ENCODE measurements around the gene TESK2.

The TESK2 gene

DNA sequence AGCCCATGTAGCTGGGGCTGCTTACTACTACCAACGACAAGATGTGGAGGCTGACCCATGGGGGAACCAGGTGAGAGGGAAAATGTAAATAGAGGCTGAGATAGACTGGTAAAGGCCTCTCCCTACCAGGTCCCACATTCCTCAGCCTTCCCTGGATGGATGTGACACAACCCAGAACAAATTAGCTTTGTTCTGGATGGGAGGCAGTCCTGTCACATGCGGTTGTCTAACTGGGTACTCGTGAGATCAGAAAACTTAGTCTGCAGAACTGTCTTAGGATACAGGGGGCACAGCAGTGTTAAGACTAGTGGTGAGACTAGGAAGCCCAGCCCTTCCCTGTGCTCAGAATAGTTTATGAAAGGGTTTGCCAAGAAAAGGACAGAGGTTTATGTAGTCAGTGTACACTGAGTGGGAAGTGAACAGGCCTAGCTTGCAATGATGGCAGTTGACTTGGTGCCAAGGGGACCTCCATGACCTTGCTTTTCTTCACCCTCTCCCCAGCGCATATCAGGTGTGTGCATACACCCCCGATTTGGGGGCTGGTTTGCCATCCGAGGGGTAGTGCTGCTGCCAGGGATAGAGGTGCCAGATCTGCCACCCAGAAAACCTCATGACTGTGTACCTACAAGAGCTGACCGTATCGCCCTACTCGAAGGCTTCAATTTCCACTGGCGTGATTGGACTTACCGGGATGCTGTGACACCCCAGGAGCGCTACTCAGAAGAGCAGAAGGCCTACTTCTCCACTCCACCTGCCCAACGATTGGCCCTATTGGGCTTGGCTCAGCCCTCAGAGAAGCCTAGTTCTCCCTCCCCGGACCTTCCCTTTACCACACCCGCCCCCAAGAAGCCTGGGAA, 17.6 kb upstream of the TESK2 start:
- Histone ChIP-seq H3K27me3 (ENCODE audit: control insufficient read depth, insufficient read depth, low read length) (no peaks in the 10 kb centered on the region), H3K4me3 (ENCODE audit: low read length) (no peak overlapping the region), H3K4me1 (ENCODE audit: control insufficient read depth, insufficient read depth, low read length) (peaks cover 3% of the 10 kb centered on the region), H3K4me2 (ENCODE audit: low read length) (no peak overlapping the region), H3K9me3 (replicated peaks; ENCODE audit: low read length) (no peaks in the 10 kb centered on the region), H3K9ac (ENCODE audit: low read depth, low read length) (no peak overlapping the region), H3K36me3 (ENCODE audit: insufficient read depth, low read length) (peaks cover 49% of the 10 kb centered on the region)

DNA sequence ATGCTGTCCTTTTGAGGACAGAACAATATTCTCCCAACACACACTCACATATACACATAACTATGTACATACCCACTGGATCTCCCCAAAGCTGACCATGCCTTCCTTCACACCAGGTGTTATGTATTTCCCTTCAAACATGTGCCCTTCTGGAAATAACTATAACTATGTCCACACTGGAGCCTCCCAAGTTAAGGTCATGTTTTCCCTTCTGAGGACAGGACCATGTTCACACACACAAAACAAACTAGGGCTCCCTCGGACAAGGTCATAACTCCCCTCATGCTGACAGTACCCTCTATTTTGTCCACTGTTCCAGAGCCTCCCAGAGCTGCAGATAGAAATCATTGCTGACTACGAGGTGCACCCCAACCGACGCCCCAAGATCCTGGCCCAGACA, 16.9 kb upstream of the TESK2 start:
- Histone ChIP-seq H3K9me3 (replicated peaks; ENCODE audit: low read length) (no peaks in the 10 kb centered on the region), H3K27me3 (ENCODE audit: control insufficient read depth, insufficient read depth, low read length) (no peaks in the 10 kb centered on the region), H3K4me2 (ENCODE audit: low read length) (no peak overlapping the region), H3K9ac (ENCODE audit: low read depth, low read length) (no peak overlapping the region), H3K36me3 (ENCODE audit: insufficient read depth, low read length) (peaks cover 42% of the 10 kb centered on the region), H3K4me3 (ENCODE audit: low read length) (no peak overlapping the region), H3K4me1 (ENCODE audit: control insufficient read depth, insufficient read depth, low read length) (no peaks in the 10 kb centered on the region)

DNA sequence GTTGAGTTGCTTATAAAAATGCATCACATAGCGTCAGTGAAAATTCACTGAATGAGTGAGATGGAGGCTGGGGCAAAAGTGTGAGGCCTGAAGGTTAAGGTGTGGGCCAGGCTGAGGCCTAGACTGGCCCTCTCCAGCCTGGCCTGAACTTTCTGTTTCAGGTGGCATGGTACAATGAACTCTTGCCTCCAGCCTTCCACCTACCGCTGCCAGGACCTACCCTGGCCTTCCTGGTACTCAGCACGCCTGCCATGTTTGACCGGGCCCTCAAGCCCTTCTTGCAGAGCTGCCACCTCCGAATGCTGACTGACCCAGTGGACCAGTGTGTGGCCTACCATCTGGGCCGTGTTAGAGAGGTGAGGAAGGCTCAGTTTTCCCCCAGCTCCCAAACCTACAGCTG, 16.2 kb upstream of the TESK2 start:
- no peak overlapping the region for H3K4me3 ChIP-seq (ENCODE audit: low read length)
- no peak overlapping the region for H3K9ac ChIP-seq (ENCODE audit: low read depth, low read length)
- H3K4me2 ChIP-seq (ENCODE audit: low read length), result no peak overlapping the region
- no peaks in the 10 kb centered on the region for H3K9me3 ChIP-seq (replicated peaks; ENCODE audit: low read length)
- peaks cover 36% of the 10 kb centered on the region for H3K36me3 ChIP-seq (ENCODE audit: insufficient read depth, low read length)
- H3K27me3 ChIP-seq (ENCODE audit: control insufficient read depth, insufficient read depth, low read length), result no peaks in the 10 kb centered on the region
- no peaks in the 10 kb centered on the region for H3K4me1 ChIP-seq (ENCODE audit: control insufficient read depth, insufficient read depth, low read length)

DNA sequence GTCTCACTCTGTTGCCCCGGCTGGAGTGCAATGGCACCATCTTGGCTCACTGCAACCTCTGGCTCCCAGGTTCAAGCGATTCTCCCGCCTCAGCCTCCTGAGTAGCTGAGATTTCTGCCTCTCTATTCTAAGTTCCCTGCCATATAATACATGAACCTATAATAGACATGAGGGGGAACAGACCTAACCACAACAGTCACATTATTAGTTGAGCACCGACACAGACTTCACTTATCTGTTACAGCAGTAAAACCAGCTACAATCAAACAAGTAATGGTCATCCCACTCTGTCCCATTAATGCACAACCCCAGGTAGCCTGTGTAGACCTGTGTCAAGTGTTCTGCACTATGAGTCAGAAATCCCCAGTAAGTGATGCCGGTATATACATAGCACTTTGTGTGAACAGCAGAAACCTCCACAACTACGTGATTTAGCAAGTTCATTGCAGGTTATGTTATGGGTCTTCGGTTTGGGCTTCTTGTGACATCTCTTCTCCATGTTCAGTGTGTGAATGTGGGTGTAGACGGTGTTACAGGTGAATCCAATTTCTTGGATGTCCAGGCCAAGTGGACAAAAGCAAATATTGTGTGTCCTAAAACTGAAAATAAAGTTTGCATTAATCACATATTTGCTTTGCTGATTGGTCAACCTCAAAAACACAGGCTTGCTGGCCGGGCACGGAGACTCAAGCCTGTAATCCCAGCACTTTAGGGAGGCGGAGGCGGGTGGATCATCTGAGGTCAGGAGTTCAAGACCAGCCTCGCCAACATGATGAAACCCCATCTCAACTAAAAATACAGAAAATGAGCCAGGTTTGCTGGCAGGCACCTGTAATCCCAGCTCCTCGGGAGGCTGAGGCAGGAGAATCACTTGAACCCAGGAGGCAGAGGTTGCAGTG, 12.7 kb upstream of the TESK2 start:
- Histone ChIP-seq H3K4me2 (ENCODE audit: low read length) (no peak overlapping the region), H3K36me3 (ENCODE audit: insufficient read depth, low read length) (peaks cover 7% of the 10 kb centered on the region), H3K9me3 (replicated peaks; ENCODE audit: low read length) (no peaks in the 10 kb centered on the region), H3K27me3 (ENCODE audit: control insufficient read depth, insufficient read depth, low read length) (no peaks in the 10 kb centered on the region), H3K9ac (ENCODE audit: low read depth, low read length) (no peak overlapping the region), H3K4me3 (ENCODE audit: low read length) (no peak overlapping the region), H3K4me1 (ENCODE audit: control insufficient read depth, insufficient read depth, low read length) (peaks cover 11% of the 10 kb centered on the region)

DNA sequence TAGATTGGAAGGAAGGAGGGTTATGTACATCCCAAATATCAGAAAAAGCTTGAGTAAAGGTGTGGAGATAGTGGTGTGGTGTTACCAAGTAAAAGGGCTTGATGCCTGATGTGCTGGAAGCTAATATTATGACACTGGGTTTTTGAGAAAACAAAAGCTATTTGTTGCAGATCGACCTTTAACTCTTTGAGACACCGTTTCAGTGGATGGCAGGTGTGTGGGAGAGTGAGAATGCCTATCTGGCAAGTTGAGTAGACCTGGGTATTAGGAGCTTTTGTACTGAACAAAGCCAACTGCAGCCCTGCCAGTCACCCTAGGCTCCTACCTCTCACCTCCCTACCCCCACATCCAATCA, 10.5 kb upstream of the TESK2 start:
- Histone ChIP-seq H3K9me3 (replicated peaks; ENCODE audit: low read length) (no peaks in the 10 kb centered on the region), H3K4me1 (ENCODE audit: control insufficient read depth, insufficient read depth, low read length) (peaks cover 11% of the 10 kb centered on the region), H3K4me2 (ENCODE audit: low read length) (no peak overlapping the region), H3K4me3 (ENCODE audit: low read length) (no peak overlapping the region), H3K9ac (ENCODE audit: low read depth, low read length) (no peak overlapping the region), H3K27me3 (ENCODE audit: control insufficient read depth, insufficient read depth, low read length) (no peaks in the 10 kb centered on the region), H3K36me3 (ENCODE audit: insufficient read depth, low read length) (no peaks in the 10 kb centered on the region)

DNA sequence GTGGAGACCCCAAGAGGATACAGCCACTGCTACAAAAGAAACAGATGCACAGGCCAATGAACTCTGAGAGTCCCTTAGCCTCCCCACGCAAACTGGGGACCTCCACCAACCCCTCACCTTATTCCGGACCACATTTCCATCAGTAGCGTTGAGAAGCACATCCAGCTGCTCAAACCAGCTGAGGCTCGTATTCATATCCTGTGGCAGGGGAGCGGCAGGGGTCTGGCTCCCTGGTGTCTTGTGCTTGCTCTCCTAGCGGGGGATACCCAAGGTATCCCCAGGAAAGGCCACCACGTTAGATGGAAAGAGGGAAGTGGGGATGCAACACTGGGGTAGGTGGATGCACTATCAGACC, 8.4 kb upstream of the TESK2 start:
- H3K4me3 ChIP-seq (ENCODE audit: low read length), result peak overlapping the region; percentile 85
- peak overlapping the region; percentile 92 for H3K4me2 ChIP-seq (ENCODE audit: low read length)
- H3K4me1 ChIP-seq (ENCODE audit: control insufficient read depth, insufficient read depth, low read length), result peaks cover 11% of the 10 kb centered on the region
- H3K9me3 ChIP-seq (replicated peaks; ENCODE audit: low read length), result no peaks in the 10 kb centered on the region
- H3K9ac ChIP-seq (ENCODE audit: low read depth, low read length), result peak overlapping the region; percentile 63
- no peaks in the 10 kb centered on the region for H3K36me3 ChIP-seq (ENCODE audit: insufficient read depth, low read length)
- no peaks in the 10 kb centered on the region for H3K27me3 ChIP-seq (ENCODE audit: control insufficient read depth, insufficient read depth, low read length)

DNA sequence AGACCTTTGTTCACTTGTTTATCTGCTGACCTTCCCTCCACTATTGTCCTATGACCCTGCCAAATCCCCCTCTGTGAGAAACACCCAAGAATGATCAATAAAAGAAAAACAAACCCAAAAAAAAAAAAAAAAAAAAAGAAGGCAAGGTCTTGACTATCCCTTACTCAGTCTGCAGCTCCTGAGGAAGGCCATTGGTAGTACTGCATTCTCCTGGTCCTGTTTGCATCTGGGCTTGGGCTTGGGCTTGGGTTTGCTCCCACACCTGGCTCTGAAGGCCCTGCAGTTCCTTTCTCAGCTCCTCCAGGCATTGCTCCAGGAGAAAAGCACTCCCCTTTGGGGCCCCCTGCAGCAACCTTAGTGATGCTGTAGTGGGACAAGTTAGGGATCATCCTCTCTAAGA, 7.3 kb upstream of the TESK2 start:
- Histone ChIP-seq H3K27me3 (ENCODE audit: control insufficient read depth, insufficient read depth, low read length) (no peaks in the 10 kb centered on the region), H3K4me2 (ENCODE audit: low read length) (no peak overlapping the region), H3K9ac (ENCODE audit: low read depth, low read length) (no peak overlapping the region), H3K9me3 (replicated peaks; ENCODE audit: low read length) (no peaks in the 10 kb centered on the region), H3K4me1 (ENCODE audit: control insufficient read depth, insufficient read depth, low read length) (peaks cover 11% of the 10 kb centered on the region), H3K36me3 (ENCODE audit: insufficient read depth, low read length) (no peaks in the 10 kb centered on the region), H3K4me3 (ENCODE audit: low read length) (no peak overlapping the region)

DNA sequence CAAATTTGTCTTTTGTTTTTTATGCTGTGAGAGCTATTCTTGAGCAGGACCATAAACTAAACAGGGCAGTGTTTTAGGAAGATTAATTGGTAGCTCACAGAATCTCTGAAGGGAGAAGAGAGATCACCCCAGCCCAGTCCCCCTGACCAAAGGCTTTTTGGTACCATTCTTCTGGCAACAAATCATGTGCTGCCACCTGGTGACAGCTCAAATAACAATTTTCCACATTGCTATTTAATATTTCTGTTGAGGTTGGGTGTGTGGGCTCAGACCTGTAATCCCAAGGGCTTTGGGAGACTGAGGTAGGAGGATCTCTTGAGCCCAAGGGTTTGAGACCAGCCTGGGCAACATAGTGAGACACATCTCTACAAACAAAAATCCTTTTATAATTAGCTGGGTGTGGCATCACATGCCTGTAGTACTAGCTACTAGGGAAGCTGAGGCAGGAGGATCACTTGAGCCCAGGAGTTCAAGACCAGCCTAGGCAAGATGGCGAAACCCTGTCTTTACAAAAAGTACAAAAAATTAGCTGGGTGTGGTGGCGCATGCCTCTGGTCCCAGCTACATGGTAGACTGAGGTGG, 2.2 kb upstream of the TESK2 start:
- H3K4me2 ChIP-seq (ENCODE audit: low read length), result no peak overlapping the region

DNA sequence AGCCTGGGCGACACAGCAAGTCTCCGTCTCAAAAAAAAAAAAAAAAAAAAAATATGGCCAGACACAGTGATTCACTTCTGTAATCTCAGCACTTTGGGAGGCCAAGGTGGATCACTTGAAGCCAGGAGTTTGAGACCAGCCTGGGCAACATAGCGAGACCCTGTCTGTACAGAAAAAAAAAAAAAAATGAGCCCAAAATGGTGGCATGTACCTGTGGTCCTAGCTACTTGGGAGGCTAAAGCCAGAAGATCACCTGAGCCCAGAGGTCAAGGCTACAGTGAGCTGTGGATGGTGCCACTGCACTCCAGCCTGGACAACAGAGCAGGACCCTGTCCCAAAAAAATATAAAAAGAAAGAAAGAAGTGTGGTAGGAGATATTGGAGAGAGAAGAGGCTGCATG, 1.7 kb upstream of the TESK2 start:
- H3K27me3 ChIP-seq (ENCODE audit: control insufficient read depth, insufficient read depth, low read length), result no peaks in the 10 kb centered on the region
- H3K36me3 ChIP-seq (ENCODE audit: insufficient read depth, low read length), result no peaks in the 10 kb centered on the region

More for the DNA sequence above, 2.2 kb upstream of the TESK2 start:
- no peaks in the 10 kb centered on the region for H3K4me1 ChIP-seq (ENCODE audit: control insufficient read depth, insufficient read depth, low read length)
- no peak overlapping the region for H3K9ac ChIP-seq (ENCODE audit: low read depth, low read length)
- H3K4me3 ChIP-seq (ENCODE audit: low read length), result no peak overlapping the region
- H3K27me3 ChIP-seq (ENCODE audit: control insufficient read depth, insufficient read depth, low read length), result no peaks in the 10 kb centered on the region
- no peaks in the 10 kb centered on the region for H3K36me3 ChIP-seq (ENCODE audit: insufficient read depth, low read length)
- no peaks in the 10 kb centered on the region for H3K9me3 ChIP-seq (replicated peaks; ENCODE audit: low read length)

DNA sequence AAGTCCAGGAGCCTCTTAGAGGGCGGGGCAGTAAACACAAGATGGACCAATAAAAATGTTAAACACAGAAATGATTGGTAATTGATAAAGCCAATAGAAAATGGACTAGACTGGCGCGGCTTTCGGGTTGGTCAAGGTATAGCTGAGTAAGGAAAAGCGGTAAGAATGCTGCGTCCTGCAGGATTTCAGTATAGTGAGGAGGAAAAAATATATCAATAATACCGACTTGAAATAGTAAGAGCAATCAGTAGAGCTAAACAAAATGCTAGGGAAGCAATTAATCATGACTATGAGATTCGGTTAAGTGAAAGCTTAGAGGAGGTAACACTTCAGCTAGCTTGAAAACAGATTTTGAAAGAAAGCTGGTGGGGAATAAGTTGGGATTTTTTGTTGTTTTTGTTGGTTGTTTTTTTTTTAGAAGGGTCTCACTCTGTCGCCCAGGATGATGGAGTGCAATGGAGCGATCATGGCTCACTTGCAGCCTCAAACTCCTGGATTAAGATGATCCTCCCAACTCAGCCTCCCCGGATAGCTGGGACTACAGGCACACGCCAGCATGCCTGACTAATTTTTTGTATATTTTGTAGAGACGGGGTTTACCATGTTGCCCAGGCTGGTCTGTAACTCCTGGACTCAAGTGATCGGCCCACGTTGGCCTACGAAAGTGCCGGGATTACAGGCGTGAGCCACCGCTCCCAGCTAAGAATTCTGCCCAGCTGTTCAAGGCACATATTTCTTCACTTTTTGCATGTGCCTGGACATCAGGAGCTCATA, 711 bp upstream of the TESK2 start:
- Histone ChIP-seq H3K4me3 (ENCODE audit: low read length) (peak overlapping the region; percentile 80), H3K9ac (ENCODE audit: low read depth, low read length) (no peak overlapping the region), H3K36me3 (ENCODE audit: insufficient read depth, low read length) (no peaks in the 10 kb centered on the region), H3K4me2 (ENCODE audit: low read length) (peak overlapping the region; percentile 94), H3K4me1 (ENCODE audit: control insufficient read depth, insufficient read depth, low read length) (no peaks in the 10 kb centered on the region), H3K9me3 (replicated peaks; ENCODE audit: low read length) (no peaks in the 10 kb centered on the region), H3K27me3 (ENCODE audit: control insufficient read depth, insufficient read depth, low read length) (no peaks in the 10 kb centered on the region)

More for the DNA sequence above, 1.7 kb upstream of the TESK2 start:
- H3K4me2 ChIP-seq (ENCODE audit: low read length), result no peak overlapping the region
- no peaks in the 10 kb centered on the region for H3K4me1 ChIP-seq (ENCODE audit: control insufficient read depth, insufficient read depth, low read length)
- no peaks in the 10 kb centered on the region for H3K9me3 ChIP-seq (replicated peaks; ENCODE audit: low read length)
- H3K4me3 ChIP-seq (ENCODE audit: low read length), result no peak overlapping the region
- H3K9ac ChIP-seq (ENCODE audit: low read depth, low read length), result no peak overlapping the region

DNA sequence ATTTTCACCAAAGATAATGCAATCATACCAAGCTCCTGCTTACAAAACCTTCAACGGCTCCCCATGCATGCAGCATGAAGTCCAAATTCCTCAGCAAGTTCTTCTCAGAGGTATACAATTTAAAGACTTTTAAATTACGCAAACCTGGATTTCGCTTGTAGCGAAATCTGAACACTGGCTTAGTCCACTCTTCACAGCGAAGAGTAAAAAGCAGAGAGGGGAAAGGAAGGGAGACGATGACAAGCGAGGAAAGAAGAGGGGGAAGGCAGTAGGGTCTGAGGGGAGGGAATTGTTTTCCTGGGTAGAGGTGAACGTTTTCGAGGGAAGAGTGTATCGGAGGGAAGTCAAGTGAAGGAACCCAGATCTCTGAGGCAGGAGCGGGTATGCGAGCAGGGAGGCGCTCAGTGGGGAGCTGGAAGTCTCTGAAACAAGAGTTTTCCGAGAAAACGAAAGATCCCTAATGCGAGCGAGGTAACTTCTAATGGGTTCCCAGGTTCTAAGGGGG, 790 bp downstream of the TESK2 start:
- no peaks in the 10 kb centered on the region for H3K4me1 ChIP-seq (ENCODE audit: control insufficient read depth, insufficient read depth, low read length)
- no peaks in the 10 kb centered on the region for H3K9me3 ChIP-seq (replicated peaks; ENCODE audit: low read length)
- peak overlapping the region; percentile 80 for H3K4me3 ChIP-seq (ENCODE audit: low read length)
- no peaks in the 10 kb centered on the region for H3K36me3 ChIP-seq (ENCODE audit: insufficient read depth, low read length)
- peak overlapping the region; percentile 75 for H3K9ac ChIP-seq (ENCODE audit: low read depth, low read length)
- no peaks in the 10 kb centered on the region for H3K27me3 ChIP-seq (ENCODE audit: control insufficient read depth, insufficient read depth, low read length)
- peak overlapping the region; percentile 94 for H3K4me2 ChIP-seq (ENCODE audit: low read length)
